Thyroid gland (tissue), 4 donors: ENCODE data around the gene ACBD4. TPM values are rescaled to one million over a fixed set of nuclear protein-coding genes. Genes with fewer than 3 reads are reported as not detected.
A peak's percentile ranks its signal among the peaks of the same experiment; 100 is the strongest.

Experiments
- DNase-seq, 2 donors: peaks; one replicate each; pipeline ENCODE4 v3.0.0-alpha.2; 2019
- H3K27ac ChIP-seq, 3 donors: fragments of 200-600 bp; sonication (generic); 1 replicate in 2 of 3; 2 replicates in 1 of 3; pipeline ENCODE4 v1.5.1; 2016 to 2019; ENCODE audit warnings: mild to moderate bottlenecking in 1 of 3, moderate library complexity in 1 of 3
- H3K27me3 ChIP-seq: fragments of 200-600 bp; sonication (generic); one replicate; pipeline ENCODE4 v1.5.1; 2019
- H3K36me3 ChIP-seq, 2 donors: fragments of 200-600 bp; sonication (generic); one replicate each; pipeline ENCODE4 v1.5.1; 2016 to 2019
- H3K4me1 ChIP-seq, 2 donors: fragments of 200-600 bp; sonication (generic); one replicate each; pipeline ENCODE4 v1.5.1; 2017 to 2019
- H3K4me3 ChIP-seq, 3 donors: fragments of 200-600 bp; sonication (generic); replicated peaks in 1 of 3; 1 replicate in 2 of 3; 2 replicates in 1 of 3; pipeline ENCODE4 v1.5.1; 2016; ENCODE audit warnings: mild to moderate bottlenecking in 1 of 3
- H3K9me3 ChIP-seq: fragments of 200-600 bp; sonication (generic); one replicate; pipeline ENCODE4 v1.5.1; 2017
- CTCF ChIP-seq, 6 experiments: fragments of 200-600 bp in 3 of 6; fragments of 450-650 bp in 3 of 6; sonication (generic) in 3 of 6; IDR thresholded peaks; one replicate each; pipeline ENCODE4 v1.5.1; 2016 to 2019; ENCODE audit warnings: antibody characterized with exemption in 6 of 6, mild to moderate bottlenecking in 2 of 6, inconsistent platforms in 1 of 6, moderate library complexity in 1 of 6
- POLR2A ChIP-seq, 2 donors: fragments of 450-650 bp; IDR thresholded peaks; one replicate each; pipeline ENCODE4 v1.6.1; 2017; ENCODE audit warnings: antibody characterized with exemption in 2 of 2, mild to moderate bottlenecking in 2 of 2, moderate library complexity in 1 of 2
- whole genome bisulfite sequencing, 2 donors: methylation state at CpG; one replicate each; pipeline ENCODE4 v1.1.5; 2017; 5-methylcytosine and 5-hydroxymethylcytosine counted together
- intact Hi-C: fragments of 100-400 bp; cut with DNase I; formaldehyde crosslinking; loops from one replicate; pipeline ENCODE4 v1.15.1; 2023
- total RNA-seq, 4 donors: library from RNA; depleted of rRNA; stranded (reverse); fragments of >200 nt; gene quantifications; one replicate each; pipeline ENCODE4 v1.2.3, GENCODE V29; 2016

Gene ACBD4
- total RNA-seq, 4 donors from 2014 or later, result 16.7 to 20.4 (median 17.7) TPM

- WGBS, 2 donors, result 12 to 20% methylated on average over 10 to 23 of the region's 29 CpGs
- peak; percentile 33 to 67 for DNase-seq
- intact Hi-C loops, result loop anchor here (10.0 kb wide), 1 partner anchor 238 kb away; no protein-coding TSS in a partner anchor
These were observed 11.5 kb downstream of the ACBD4 start for GRCh38 chr17:45146890-45147580.

GRCh38 chr17:45147581-45148182, 12.2 kb downstream of the ACBD4 start:
- 0% methylated on average over 34 of the region's 38 CpGs for WGBS, 2 donors
- Histone ChIP-seq H3K36me3 (no peaks in the 10 kb centered on the region), H3K4me1 (peaks cover 17 to 41% of the 10 kb centered on the region in 2 donors), H3K27ac (peak overlapping the region; percentile 93 to 99 (median 98)), H3K9me3 (no peaks in the 10 kb centered on the region), H3K27me3 (no peaks in the 10 kb centered on the region), H3K4me3 (peak overlapping the region; percentile 21 to 71 (median 58))
- intact Hi-C loops, result loop anchor here (10.0 kb wide), 1 partner anchor 237 kb away; no protein-coding TSS in a partner anchor
- no peak for TF ChIP-seq POLR2A (IDR thresholded peaks at IDR 0.05)
- peak in 1 of 6 experiments; percentile 23 for TF ChIP-seq CTCF (IDR thresholded peaks at IDR 0.05)
- DNase-seq, result peak; percentile 71 to 77

More at GRCh38 chr17:45146890-45147580, 11.5 kb downstream of the ACBD4 start:
- TF ChIP-seq POLR2A (IDR thresholded peaks at IDR 0.05) (no peak), CTCF (IDR thresholded peaks at IDR 0.05) (no peak)
- Histone ChIP-seq H3K9me3 (no peaks in the 10 kb centered on the region), H3K27me3 (no peaks in the 10 kb centered on the region), H3K27ac (peak overlapping the region; percentile 93 to 99 (median 98)), H3K36me3 (no peaks in the 10 kb centered on the region), H3K4me3 (peak overlapping the region; percentile 21 to 71 (median 24)), H3K4me1 (peaks cover 17 to 41% of the 10 kb centered on the region in 2 donors)

GRCh38 chr17:45148183-45149036, 12.9 kb downstream of the ACBD4 start, which contains the start of gene HEXIM1:
Gene HEXIM1 (plus strand): TSS chr17:45148475. CDS start chr17:45149191, 716 bp downstream.
- WGBS, 2 donors, result 0% methylated on average over 52 to 58 of the region's 58 CpGs
- TF ChIP-seq POLR2A (IDR thresholded peaks at IDR 0.05) (peak; percentile 96 to 100), CTCF (IDR thresholded peaks at IDR 0.05) (no peak)
- peaks cover 17 to 41% of the 10 kb centered on the region in 2 donors for H3K4me1 ChIP-seq
- H3K36me3 ChIP-seq, result no peaks in the 10 kb centered on the region
- DNase-seq, result peak; percentile 99
- no peaks in the 10 kb centered on the region for H3K9me3 ChIP-seq
- H3K27ac ChIP-seq, result peak within 1 kb of the TSS; percentile 93 to 99 (median 98)
- H3K27me3 ChIP-seq, result no peaks in the 10 kb centered on the region
- peak within 1 kb of the TSS; percentile 57 to 71 (median 58) for H3K4me3 ChIP-seq
- intact Hi-C loops, result loop anchor here (10.0 kb wide), 1 partner anchor 236 kb away; no protein-coding TSS in a partner anchor

GRCh38 chr17:45149037-45149668, 13.7 kb downstream of the ACBD4 start:
- Histone ChIP-seq H3K4me3 (peak overlapping the region; percentile 37 to 57 (median 50)), H3K27ac (peak overlapping the region; percentile 93 to 97 (median 96)), H3K36me3 (no peaks in the 10 kb centered on the region), H3K27me3 (no peaks in the 10 kb centered on the region), H3K9me3 (no peaks in the 10 kb centered on the region), H3K4me1 (peaks cover 17 to 38% of the 10 kb centered on the region in 2 donors)
- TF ChIP-seq POLR2A (IDR thresholded peaks at IDR 0.05), result peak in 1 of 2 donors; percentile 60
- peak; percentile 47 to 87 (median 72) for TF ChIP-seq CTCF (IDR thresholded peaks at IDR 0.05)
- peak; percentile 88 to 90 for DNase-seq
- 1% methylated on average over 28 to 32 of the region's 32 CpGs for WGBS, 2 donors
- intact Hi-C loops, result loop anchor here (10.0 kb wide), 1 partner anchor 236 kb away; no protein-coding TSS in a partner anchor
